ENCODE measurements around the gene HIVEP2.
A peak's percentile ranks its signal among the peaks of the same experiment; 100 is the strongest.

Gene HIVEP2

DNA sequence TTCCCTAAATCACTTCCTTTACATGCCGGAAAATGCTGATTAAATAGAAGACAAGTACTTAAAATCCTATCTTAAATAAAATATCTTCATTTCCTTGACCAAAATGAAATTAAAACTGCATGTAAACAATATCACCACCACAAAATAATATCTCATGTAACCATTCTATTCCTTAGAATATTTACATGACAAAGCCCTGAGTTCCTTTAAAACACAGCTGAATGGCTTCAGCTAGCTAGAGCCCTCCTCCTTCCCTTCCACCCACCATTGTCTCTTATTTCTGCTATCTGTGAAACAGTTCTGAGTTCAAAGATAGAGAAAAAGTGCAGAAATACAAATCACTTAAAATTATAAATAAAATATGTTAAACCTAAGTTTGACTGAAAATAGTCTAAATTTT is 103.1 kb downstream of the HIVEP2 start:
- Histone ChIP-seq H3K79me2 (ENCODE audit: insufficient read depth, low read depth) (peaks cover 11% of the 10 kb centered on the region; the same call in 1 of the 2 replicates), H4K20me1 (ENCODE audit: insufficient read depth) (no peaks in the 10 kb centered on the region), H3K27me3 (ENCODE audit: insufficient read depth, low read depth) (no peaks in the 10 kb centered on the region), H3K4me2 (peak overlapping the region; percentile 63), H3K4me1 (ENCODE audit: low read depth, poor library complexity, severe bottlenecking) (peaks cover 55% of the 10 kb centered on the region), H2AFZ (ENCODE audit: low read depth) (peak overlapping the region; percentile 13; the same call in 1 of the 2 replicates), H3K36me3 (ENCODE audit: insufficient read depth) (no peaks in the 10 kb centered on the region), H3K9ac (peak overlapping the region; percentile 26; the same call in 1 of the 2 replicates), H3K27ac (peak overlapping the region; percentile 48; the same call in 1 of the 2 replicates), H3K4me3 (IDR thresholded peaks at IDR 0.05; ENCODE audit: insufficient read depth, low read depth, low read length) (no peak overlapping the region)
- no peak for TF ChIP-seq CTCF (conservative IDR thresholded peaks at IDR 0.05; ENCODE audit: low read depth, low read length)

DNA sequence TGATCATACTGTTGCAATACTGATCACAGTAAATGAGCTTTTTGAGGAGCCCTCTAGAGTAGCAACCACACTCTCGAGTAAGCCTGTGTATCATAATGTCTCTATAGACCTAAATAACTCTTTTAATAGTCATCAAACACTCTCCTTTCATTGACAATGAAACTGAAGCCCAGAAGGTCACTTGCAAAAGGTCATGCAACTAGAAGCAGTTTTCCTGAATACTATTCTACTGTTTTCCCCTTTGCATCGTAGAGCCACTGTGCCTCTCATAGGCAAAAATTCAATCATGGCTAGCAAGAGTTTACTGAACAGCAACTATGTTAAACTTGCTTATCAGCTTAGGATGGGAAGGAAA is 105.3 kb downstream of the HIVEP2 start:
- H3K79me2 ChIP-seq (ENCODE audit: insufficient read depth, low read depth): peaks cover 11% of the 10 kb centered on the region; the same call in 1 of the 2 replicates
- no peak overlapping the region for H2AFZ ChIP-seq (ENCODE audit: low read depth)
- no peak overlapping the region for H3K9ac ChIP-seq
- H3K4me2 ChIP-seq: no peak overlapping the region
- no peak overlapping the region for H3K4me3 ChIP-seq (IDR thresholded peaks at IDR 0.05; ENCODE audit: insufficient read depth, low read depth, low read length)
- H3K27me3 ChIP-seq (ENCODE audit: insufficient read depth, low read depth): no peaks in the 10 kb centered on the region
- H4K20me1 ChIP-seq (ENCODE audit: insufficient read depth): no peaks in the 10 kb centered on the region
- no peak overlapping the region for H3K27ac ChIP-seq
- no peaks in the 10 kb centered on the region for H3K36me3 ChIP-seq (ENCODE audit: insufficient read depth)
- no peak for TF ChIP-seq CTCF (conservative IDR thresholded peaks at IDR 0.05; ENCODE audit: low read depth, low read length)
- H3K4me1 ChIP-seq (ENCODE audit: low read depth, poor library complexity, severe bottlenecking): peaks cover 34% of the 10 kb centered on the region

DNA sequence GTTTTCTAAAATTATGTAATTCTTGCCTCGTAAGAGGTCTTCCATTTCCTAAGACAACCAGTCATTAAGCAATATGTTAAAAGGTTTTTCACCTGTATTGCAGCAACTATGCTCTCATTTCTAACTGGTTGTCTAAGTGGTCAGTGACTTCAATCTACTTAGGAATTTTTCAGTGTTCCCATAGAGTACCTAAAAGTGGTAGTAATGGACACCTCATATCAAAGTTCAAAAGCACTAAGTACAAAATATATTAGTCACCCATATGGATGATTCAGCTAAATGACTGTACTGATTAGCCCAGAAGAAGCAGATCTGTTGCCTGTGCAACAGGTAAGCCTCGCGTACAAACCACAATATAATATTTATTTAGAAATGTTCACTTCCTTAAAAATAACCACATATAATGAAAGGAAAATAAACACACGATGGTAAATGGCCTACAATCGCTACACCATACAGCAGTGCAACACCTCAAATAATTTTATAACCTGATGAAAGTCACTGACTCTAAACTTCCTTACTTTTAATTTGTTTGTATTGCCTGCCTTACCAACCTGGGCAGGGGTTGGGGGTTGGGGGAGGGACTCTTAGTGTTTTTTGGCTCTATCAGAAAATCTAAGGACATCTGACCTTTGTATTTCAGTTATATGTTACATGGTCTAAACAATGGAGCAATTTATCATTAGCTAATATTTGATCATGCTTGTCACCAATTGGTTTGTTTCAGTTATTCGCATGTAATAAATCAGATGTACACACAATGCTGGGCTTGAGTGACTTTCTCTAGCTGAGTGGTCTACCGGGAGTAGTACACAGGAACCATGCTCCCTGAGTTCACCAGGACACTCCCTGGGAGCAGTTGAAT is 105.9 kb downstream of the HIVEP2 start:
- H3K4me2 ChIP-seq: no peak overlapping the region
- H3K79me2 ChIP-seq (ENCODE audit: insufficient read depth, low read depth): peaks cover 6% of the 10 kb centered on the region; the same call in 1 of the 2 replicates
- no peak overlapping the region for H3K9ac ChIP-seq
- no peaks in the 10 kb centered on the region for H4K20me1 ChIP-seq (ENCODE audit: insufficient read depth)
- no peaks in the 10 kb centered on the region for H3K27me3 ChIP-seq (ENCODE audit: insufficient read depth, low read depth)
- no peaks in the 10 kb centered on the region for H3K36me3 ChIP-seq (ENCODE audit: insufficient read depth)
- no peak overlapping the region for H3K27ac ChIP-seq
- no peak overlapping the region for H2AFZ ChIP-seq (ENCODE audit: low read depth)
- no peak for TF ChIP-seq CTCF (conservative IDR thresholded peaks at IDR 0.05; ENCODE audit: low read depth, low read length)
- no peak overlapping the region for H3K4me3 ChIP-seq (IDR thresholded peaks at IDR 0.05; ENCODE audit: insufficient read depth, low read depth, low read length)
- H3K4me1 ChIP-seq (ENCODE audit: low read depth, poor library complexity, severe bottlenecking): peaks cover 28% of the 10 kb centered on the region

DNA sequence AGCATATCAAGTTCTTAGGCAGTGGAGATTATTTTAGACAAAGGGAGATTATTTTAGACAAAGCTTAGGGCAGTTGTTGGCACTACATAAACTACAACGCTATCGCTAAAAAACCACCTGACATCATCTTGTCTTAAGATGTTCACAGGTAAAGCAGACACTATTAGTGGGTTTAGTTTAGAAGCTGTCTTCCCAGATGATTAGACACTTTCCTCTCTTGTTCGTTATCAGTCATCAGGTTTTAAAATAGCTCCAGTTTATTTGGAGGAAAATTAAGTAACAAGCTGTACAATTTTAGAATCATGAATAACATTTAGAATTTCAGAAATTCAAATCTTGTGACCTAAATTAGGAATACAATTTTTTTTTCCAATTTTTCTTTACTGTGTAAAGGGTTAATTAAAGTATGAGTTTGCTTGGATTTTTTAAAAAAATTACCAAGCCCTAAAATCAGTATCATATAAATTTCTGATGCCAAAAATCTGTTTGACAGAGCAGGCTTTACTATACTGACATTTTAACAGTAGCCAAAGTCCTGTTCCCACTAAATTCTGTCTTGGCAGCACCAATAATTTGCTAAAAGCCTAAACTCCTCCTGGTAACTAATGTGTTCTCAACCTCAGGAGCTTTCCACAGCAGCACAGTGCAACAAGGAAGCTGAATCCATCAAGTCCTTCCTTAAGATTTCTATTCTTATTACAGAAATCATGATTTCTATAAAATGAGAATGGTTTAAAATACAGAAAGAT is 109.0 kb downstream of the HIVEP2 start:
- Histone ChIP-seq H3K36me3 (ENCODE audit: insufficient read depth) (no peaks in the 10 kb centered on the region), H3K4me2 (no peak overlapping the region), H3K27me3 (ENCODE audit: insufficient read depth, low read depth) (no peaks in the 10 kb centered on the region), H3K9ac (no peak overlapping the region), H3K79me2 (ENCODE audit: insufficient read depth, low read depth) (no peaks in the 10 kb centered on the region; the same call in 1 of the 2 replicates), H3K4me3 (IDR thresholded peaks at IDR 0.05; ENCODE audit: insufficient read depth, low read depth, low read length) (no peak overlapping the region), H3K4me1 (ENCODE audit: low read depth, poor library complexity, severe bottlenecking) (peaks cover 7% of the 10 kb centered on the region), H2AFZ (ENCODE audit: low read depth) (no peak overlapping the region), H4K20me1 (ENCODE audit: insufficient read depth) (no peaks in the 10 kb centered on the region), H3K27ac (no peak overlapping the region)
- no peak for TF ChIP-seq CTCF (conservative IDR thresholded peaks at IDR 0.05; ENCODE audit: low read depth, low read length)

Measured in KMS-11 (cell line).